Activated B cell treated with CpG ODN at 0.5 μM for 24 hours (primary cell): ENCODE results near the gene STEAP1B. TPM values are rescaled to one million over a fixed set of nuclear protein-coding genes. Genes with fewer than 3 reads are reported as not detected.

ENCODE experiments used
- ATAC-seq: fragments of 200-7000 bp; cut with Tn5 transposase; one replicate; pipeline ENCODE4 v1.10.0; 2021; ENCODE audit warnings: low read depth, mild to moderate bottlenecking, moderate library complexity
- CTCF ChIA-PET: fragments of 350-600 bp; sonication (Branson Sonifier 250); formaldehyde crosslinking; loops from one replicate; lab custom pipeline; 2021; ENCODE audit warnings: antibody characterized with exemption; lab: Charles Lee
- POLR2A ChIA-PET: fragments of 350-600 bp; sonication (Branson Sonifier 250); formaldehyde crosslinking; loops from one replicate; lab custom pipeline; 2021; ENCODE audit warnings: antibody characterized with exemption; lab: Charles Lee
- DNase-seq: peaks from one replicate; pipeline ENCODE4 v3.0.0; 2022
- H3K27ac Mint-ChIP-seq: one replicate; pipeline ENCODE4 v1.8.0; 2020; ENCODE audit warnings: mixed read lengths
- H3K27me3 Mint-ChIP-seq: one replicate; pipeline ENCODE4 v1.8.0; 2021; ENCODE audit warnings: mixed read lengths
- H3K36me3 Mint-ChIP-seq: one replicate; pipeline ENCODE4 v1.8.0; 2021; ENCODE audit warnings: low read depth, mixed read lengths
- H3K4me1 Mint-ChIP-seq: one replicate; pipeline ENCODE4 v1.8.0; 2021; ENCODE audit warnings: mixed read lengths
- H3K4me3 Mint-ChIP-seq: one replicate; pipeline ENCODE4 v1.8.0; 2020; ENCODE audit warnings: mild to moderate bottlenecking, mixed read lengths
- H3K9me3 Mint-ChIP-seq: one replicate; pipeline ENCODE4 v1.8.0; 2020; ENCODE audit warnings: mixed read lengths
- intact Hi-C: fragments of 100-400 bp; cut with micrococcal nuclease; formaldehyde crosslinking; loops from one replicate; pipeline ENCODE4 v1.15.1; 2024
- total RNA-seq: library from RNA; stranded (reverse); gene quantifications from 2 replicates; pipeline ENCODE4 v1.2.3, GENCODE V29; 2022
- TF ChIP-seq, protein P1 (sequence below): fragments of 200-600 bp; IDR thresholded peaks from one replicate; pipeline ENCODE4 v1.8.0; 2022; ENCODE audit warnings: antibody characterized with exemption, mild to moderate bottlenecking

Gene STEAP1B
- total RNA-seq, 1 donor from 2014 or later: 117 TPM

DNA sequence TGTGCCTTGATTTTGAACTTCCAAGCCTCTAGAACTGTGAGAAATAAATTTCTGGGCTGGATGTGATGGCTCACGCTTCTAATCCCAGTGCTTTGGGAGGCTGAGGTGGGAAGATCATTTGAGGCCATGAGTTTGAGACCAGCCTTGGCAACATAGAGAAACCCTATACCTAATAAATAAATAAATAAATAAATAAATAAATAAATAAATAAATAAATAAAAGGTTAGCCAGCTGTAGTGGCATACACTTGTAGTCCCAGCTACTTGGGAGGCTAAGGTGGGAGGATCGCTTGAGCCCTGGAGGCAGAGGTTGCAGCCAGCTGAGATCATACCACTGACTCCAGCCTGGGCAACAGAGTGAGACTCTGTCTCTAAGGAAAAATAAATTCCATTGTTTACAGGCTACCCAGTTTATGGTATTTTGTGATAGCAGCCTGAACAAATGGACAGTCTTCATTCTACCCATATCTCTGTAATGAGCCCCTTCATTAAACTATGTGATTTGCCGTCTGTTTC lies 67.7 kb downstream of the STEAP1B start:
- intact Hi-C loops: no loop called here
- TF ChIP-seq, protein P1, sequence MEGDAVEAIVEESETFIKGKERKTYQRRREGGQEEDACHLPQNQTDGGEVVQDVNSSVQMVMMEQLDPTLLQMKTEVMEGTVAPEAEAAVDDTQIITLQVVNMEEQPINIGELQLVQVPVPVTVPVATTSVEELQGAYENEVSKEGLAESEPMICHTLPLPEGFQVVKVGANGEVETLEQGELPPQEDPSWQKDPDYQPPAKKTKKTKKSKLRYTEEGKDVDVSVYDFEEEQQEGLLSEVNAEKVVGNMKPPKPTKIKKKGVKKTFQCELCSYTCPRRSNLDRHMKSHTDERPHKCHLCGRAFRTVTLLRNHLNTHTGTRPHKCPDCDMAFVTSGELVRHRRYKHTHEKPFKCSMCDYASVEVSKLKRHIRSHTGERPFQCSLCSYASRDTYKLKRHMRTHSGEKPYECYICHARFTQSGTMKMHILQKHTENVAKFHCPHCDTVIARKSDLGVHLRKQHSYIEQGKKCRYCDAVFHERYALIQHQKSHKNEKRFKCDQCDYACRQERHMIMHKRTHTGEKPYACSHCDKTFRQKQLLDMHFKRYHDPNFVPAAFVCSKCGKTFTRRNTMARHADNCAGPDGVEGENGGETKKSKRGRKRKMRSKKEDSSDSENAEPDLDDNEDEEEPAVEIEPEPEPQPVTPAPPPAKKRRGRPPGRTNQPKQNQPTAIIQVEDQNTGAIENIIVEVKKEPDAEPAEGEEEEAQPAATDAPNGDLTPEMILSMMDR: no peak
- ChIA-PET POLR2A (no interaction called here), CTCF (no interaction called here)
- peaks cover 21% of the 10 kb centered on the region for H3K4me1 Mint-ChIP-seq
- peaks cover 2% of the 10 kb centered on the region for H3K9me3 Mint-ChIP-seq
- H3K36me3 Mint-ChIP-seq: peaks cover 2% of the 10 kb centered on the region
- no peak for ATAC-seq
- H3K27ac Mint-ChIP-seq: no peak overlapping the region
- no peaks in the 10 kb centered on the region for H3K27me3 Mint-ChIP-seq
- H3K4me3 Mint-ChIP-seq: no peak overlapping the region
- no peak for DNase-seq

DNA sequence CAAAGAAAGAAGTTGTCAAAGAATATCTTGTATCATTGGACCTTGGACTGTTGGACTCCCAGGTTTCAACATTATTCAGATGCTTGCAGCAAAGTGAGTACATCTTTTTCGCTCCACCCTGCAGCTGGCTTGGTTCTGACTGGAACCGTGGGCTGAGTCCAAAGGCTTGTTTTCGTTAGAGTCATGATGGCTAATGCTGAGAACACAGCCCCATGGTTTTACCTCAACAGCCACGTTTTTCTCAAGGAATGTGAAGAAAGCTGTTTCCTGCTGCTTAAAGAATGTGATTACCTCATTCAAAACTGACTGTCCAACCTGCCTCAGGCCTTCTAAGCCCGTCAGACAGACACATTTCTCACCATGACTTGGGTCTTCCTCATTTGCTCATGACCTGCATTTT lies 69.5 kb downstream of the STEAP1B start:
- DNase-seq (no peak), ATAC-seq (no peak)
- Mint-ChIP-seq H3K4me3 (no peak overlapping the region), H3K27me3 (no peaks in the 10 kb centered on the region), H3K36me3 (no peaks in the 10 kb centered on the region), H3K4me1 (peaks cover 27% of the 10 kb centered on the region), H3K27ac (no peak overlapping the region), H3K9me3 (no peaks in the 10 kb centered on the region)
- ChIA-PET POLR2A (no interaction called here), CTCF (no interaction called here)
- TF ChIP-seq, protein P1: no peak
- intact Hi-C loops: no loop called here

DNA sequence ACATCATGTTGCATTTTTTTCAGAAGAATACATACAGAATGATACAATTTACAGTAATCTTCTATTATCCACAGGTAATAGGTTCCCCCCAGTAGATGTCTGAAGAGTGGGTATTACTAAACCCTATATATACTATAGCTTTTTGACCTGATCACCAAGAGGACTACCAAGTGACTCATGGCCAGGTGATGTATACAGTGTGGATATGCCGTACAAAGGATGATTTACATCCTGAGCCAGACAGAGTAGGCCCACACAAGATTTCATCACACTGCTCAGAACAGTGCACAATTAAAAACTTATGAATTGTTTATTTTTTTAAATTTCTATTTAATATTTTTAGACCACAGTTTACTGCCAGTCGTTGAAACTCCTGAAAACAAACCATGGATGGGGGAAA lies 70.6 kb downstream of the STEAP1B start:
- H3K9me3 Mint-ChIP-seq: no peaks in the 10 kb centered on the region
- POLR2A ChIA-PET: no interaction called here
- TF ChIP-seq, protein P1: no peak
- ATAC-seq: no peak
- no peaks in the 10 kb centered on the region for H3K27me3 Mint-ChIP-seq
- DNase-seq: no peak
- H3K36me3 Mint-ChIP-seq: no peaks in the 10 kb centered on the region
- H3K4me3 Mint-ChIP-seq: no peak overlapping the region
- CTCF ChIA-PET: no interaction called here
- peaks cover 26% of the 10 kb centered on the region for H3K4me1 Mint-ChIP-seq
- no peak overlapping the region for H3K27ac Mint-ChIP-seq
- intact Hi-C loops: no loop called here

DNA sequence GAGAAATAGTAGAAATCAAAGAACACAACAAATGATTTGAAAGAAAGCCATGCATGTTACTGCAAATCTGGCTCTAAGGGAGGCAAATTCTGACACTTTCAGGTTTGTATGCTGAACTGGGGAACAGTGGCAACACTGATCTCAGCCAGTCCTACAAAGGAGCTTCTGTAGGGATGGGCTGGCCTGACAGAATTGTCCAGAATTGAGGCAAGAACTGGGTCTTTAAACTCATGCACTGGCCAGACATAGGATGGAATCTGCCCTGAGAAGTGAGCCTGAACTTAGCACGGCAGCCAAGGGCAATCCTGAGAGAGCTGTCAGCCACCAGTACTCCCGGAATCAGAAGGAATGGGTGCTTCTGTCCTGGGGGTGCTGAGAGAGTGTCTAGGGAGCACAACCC lies 72.1 kb downstream of the STEAP1B start:
- TF ChIP-seq, protein P1: no peak
- H3K27me3 Mint-ChIP-seq: no peaks in the 10 kb centered on the region
- no peak for DNase-seq
- no peak overlapping the region for H3K27ac Mint-ChIP-seq
- no peaks in the 10 kb centered on the region for H3K9me3 Mint-ChIP-seq
- H3K4me3 Mint-ChIP-seq: no peak overlapping the region
- intact Hi-C loops: no loop called here
- ATAC-seq: no peak
- ChIA-PET POLR2A (no interaction called here), CTCF (no interaction called here)
- H3K4me1 Mint-ChIP-seq: peaks cover 26% of the 10 kb centered on the region
- no peaks in the 10 kb centered on the region for H3K36me3 Mint-ChIP-seq

DNA sequence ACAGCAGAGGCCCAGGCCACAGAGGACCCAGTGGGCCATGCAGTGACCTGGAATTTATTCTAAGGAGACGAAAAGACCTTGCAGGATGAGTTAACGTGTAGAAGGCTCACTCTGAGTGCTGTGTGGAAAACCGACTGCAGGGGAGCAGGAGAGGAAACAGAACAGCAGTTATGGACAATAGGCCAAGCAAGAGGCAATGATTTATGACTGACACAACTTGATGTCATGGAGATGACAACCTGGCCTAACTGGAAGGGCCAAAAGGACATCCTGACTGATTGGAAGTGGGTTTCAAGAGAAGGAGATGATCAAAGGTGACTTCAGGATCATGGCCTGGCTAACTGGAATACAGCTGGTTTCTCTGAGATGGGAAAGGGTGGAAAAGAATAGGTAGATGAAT lies 72.9 kb downstream of the STEAP1B start:
- Mint-ChIP-seq H3K36me3 (no peaks in the 10 kb centered on the region), H3K27me3 (no peaks in the 10 kb centered on the region), H3K4me1 (peaks cover 26% of the 10 kb centered on the region), H3K27ac (no peak overlapping the region), H3K9me3 (no peaks in the 10 kb centered on the region), H3K4me3 (no peak overlapping the region)
- CTCF ChIA-PET: no interaction called here
- TF ChIP-seq, protein P1: no peak
- ATAC-seq (no peak), DNase-seq (no peak)
- intact Hi-C loops: no loop called here
- POLR2A ChIA-PET: no interaction called here
